B cell (primary cell): ENCODE results near the gene CD6. TPM values are rescaled to one million over a fixed set of nuclear protein-coding genes. Genes with fewer than 3 reads are reported as not detected.

ENCODE experiments used
- ATAC-seq: fragments of 200-7000 bp; cut with Tn5 transposase; one replicate; pipeline ENCODE4 v1.10.0; 2021; ENCODE audit warnings: low read depth, mild to moderate bottlenecking, moderate number of reproducible peaks, moderate library complexity
- CTCF ChIA-PET: fragments of 350-600 bp; sonication (Branson Sonifier 250); formaldehyde crosslinking; loops from one replicate; lab custom pipeline; 2021; ENCODE audit warnings: antibody characterized with exemption, inconsistent platforms; lab: Charles Lee
- POLR2A ChIA-PET: fragments of 350-600 bp; sonication (Branson Sonifier 250); formaldehyde crosslinking; loops from one replicate; lab custom pipeline; 2021; ENCODE audit warnings: antibody characterized with exemption; lab: Charles Lee
- DNase-seq: peaks from one replicate; pipeline ENCODE4 v3.0.0; 2013
- H2AFZ ChIP-seq: 2 replicates; pipeline ENCODE4 v1.6.1; 2012; ENCODE audit warnings: mild to moderate bottlenecking, low read depth, low read length; ENCODE audit not compliant: insufficient read depth, poor library complexity, severe bottlenecking
- H3K27ac ChIP-seq, 2 donors: 1 replicate in 1 of 2; 2 replicates in 1 of 2; pipeline ENCODE4 v1.5.1; 2012 to 2013; ENCODE audit warnings: low read length in 2 of 2, mild to moderate bottlenecking in 2 of 2, moderate library complexity in 1 of 2
- H3K27me3 ChIP-seq, 4 experiments: fragments of 200-600 bp in 1 of 4; sonication (generic) in 1 of 4; replicated peaks in 1 of 4; 1 replicate in 2 of 4; 2 replicates in 2 of 4; pipeline versions ENCODE4 v1.6.1 to v1.7.0; 2013 to 2016; ENCODE audit warnings: low read length in 3 of 4, mild to moderate bottlenecking in 2 of 4, mixed read lengths in 1 of 4, moderate library complexity in 1 of 4; ENCODE audit not compliant: insufficient read depth in 4 of 4, control insufficient read depth in 3 of 4; ENCODE audit errors: control extremely low read depth in 1 of 4
- H3K36me3 ChIP-seq, 2 experiments: replicated peaks in 1 of 2; 1 replicate in 1 of 2; 2 replicates in 1 of 2; pipeline versions ENCODE4 v1.6.1 to v1.7.1; 2013; ENCODE audit warnings: low read length in 1 of 2; ENCODE audit not compliant: insufficient read depth in 2 of 2, control insufficient read depth in 1 of 2; ENCODE audit errors: control extremely low read depth in 1 of 2, extremely low read depth in 1 of 2
- H3K4me1 ChIP-seq, 2 donors: fragments of 200-600 bp in 1 of 2; sonication (generic) in 1 of 2; 1 replicate in 1 of 2; 2 replicates in 1 of 2; pipeline versions ENCODE4 v1.5.1 to v1.6.1; 2013 to 2017; ENCODE audit warnings: low read length in 2 of 2; ENCODE audit not compliant: control insufficient read depth in 2 of 2, insufficient read depth in 2 of 2
- H3K4me2 ChIP-seq: replicated peaks from 2 replicates; pipeline ENCODE3; 2012; ENCODE audit warnings: mild to moderate bottlenecking, low read depth, low read length; ENCODE audit not compliant: poor library complexity, severe bottlenecking
- H3K4me3 ChIP-seq, 5 experiments: fragments of 200-600 bp in 1 of 5; sonication (generic) in 1 of 5; 1 replicate in 3 of 5; 2 replicates in 2 of 5; pipeline versions ENCODE4 v1.5.1 to v1.7.0; 2011 to 2016; ENCODE audit warnings: low read length in 4 of 5, mild to moderate bottlenecking in 4 of 5, low read depth in 2 of 5, control low read depth in 1 of 5, moderate library complexity in 1 of 5; ENCODE audit not compliant: insufficient read depth in 1 of 5; ENCODE audit errors: control extremely low read depth in 1 of 5, extremely low read depth in 1 of 5
- H3K79me2 ChIP-seq: fragments of 200-600 bp; sonication (generic); one replicate; pipeline ENCODE4 v1.6.0; 2016; ENCODE audit warnings: low read length; ENCODE audit not compliant: control insufficient read depth, insufficient read depth
- H3K9ac ChIP-seq: fragments of 200-600 bp; sonication (generic); 2 replicates; pipeline ENCODE4 v1.6.1; 2017; ENCODE audit warnings: mild to moderate bottlenecking, low read length, moderate library complexity
- H3K9me3 ChIP-seq, 3 donors: one replicate each; pipeline versions ENCODE4 v1.6.1 to v1.7.1; 2013; ENCODE audit warnings: low read length in 2 of 3; ENCODE audit not compliant: control insufficient read depth in 2 of 3, insufficient read depth in 1 of 3; ENCODE audit errors: control extremely low read depth in 1 of 3
- H4K20me1 ChIP-seq: 2 replicates; pipeline ENCODE4 v1.6.0; 2012; ENCODE audit warnings: mild to moderate bottlenecking, low read length; ENCODE audit not compliant: insufficient read depth, control insufficient read depth, poor library complexity, severe bottlenecking
- H3K27ac Mint-ChIP-seq: one replicate; pipeline ENCODE4 v1.8.0; 2021; ENCODE audit warnings: mixed read lengths
- H3K27me3 Mint-ChIP-seq: one replicate; pipeline ENCODE4 v1.8.0; 2021; ENCODE audit warnings: mixed read lengths
- H3K4me1 Mint-ChIP-seq: one replicate; pipeline ENCODE4 v1.8.0; 2021; ENCODE audit warnings: mixed read lengths
- H3K4me3 Mint-ChIP-seq: one replicate; pipeline ENCODE4 v1.8.0; 2021; ENCODE audit warnings: mixed read lengths
- H3K9me3 Mint-ChIP-seq: one replicate; pipeline ENCODE4 v1.8.0; 2022; ENCODE audit warnings: mixed read lengths; ENCODE audit not compliant: insufficient read depth
- EZH2 ChIP-seq: IDR thresholded peaks from 2 replicates; pipeline ENCODE4 v1.6.1; 2012; ENCODE audit warnings: borderline replicate concordance, low read depth, mild to moderate bottlenecking, moderate library complexity, low read length; ENCODE audit not compliant: insufficient read depth, poor library complexity, severe bottlenecking
- WGBS: methylation state at CpG from one replicate; pipeline ENCODE4 v1.1.5; 2013; ENCODE audit warnings: missing lambda C conversion rate; ENCODE audit not compliant: insufficient coverage; 5-methylcytosine and 5-hydroxymethylcytosine counted together
- intact Hi-C: fragments of 100-400 bp; cut with micrococcal nuclease; formaldehyde crosslinking; loops from one replicate; pipeline ENCODE4 v1.10.0; 2022
- polyA plus RNA-seq: library from polyadenylated mRNA; depleted of rRNA; stranded (reverse); fragments of >200 nt; gene quantifications from 2 replicates; pipeline ENCODE4 v1.2.3, GENCODE V29; 2012
- total RNA-seq, 2 donors: library from RNA; stranded (reverse); fragments of 120-200 nt in 1 of 2; gene quantifications; 1 replicate in 1 of 2; 2 replicates in 1 of 2; pipeline versions ENCODE4 v1.2.3 to v1.2.4, GENCODE V29; 2013 to 2022
- TF ChIP-seq, protein P1 (sequence below): fragments of 200-600 bp; IDR thresholded peaks from one replicate; pipeline ENCODE4 v1.8.0; 2022; ENCODE audit warnings: antibody characterized with exemption, mild to moderate bottlenecking

The CD6 gene
- total and polyA plus RNA-seq, 2 donors (not counting 1 experiment from before 2014, with no cell fraction given) = 9.3 to 13.6 TPM

DNA sequence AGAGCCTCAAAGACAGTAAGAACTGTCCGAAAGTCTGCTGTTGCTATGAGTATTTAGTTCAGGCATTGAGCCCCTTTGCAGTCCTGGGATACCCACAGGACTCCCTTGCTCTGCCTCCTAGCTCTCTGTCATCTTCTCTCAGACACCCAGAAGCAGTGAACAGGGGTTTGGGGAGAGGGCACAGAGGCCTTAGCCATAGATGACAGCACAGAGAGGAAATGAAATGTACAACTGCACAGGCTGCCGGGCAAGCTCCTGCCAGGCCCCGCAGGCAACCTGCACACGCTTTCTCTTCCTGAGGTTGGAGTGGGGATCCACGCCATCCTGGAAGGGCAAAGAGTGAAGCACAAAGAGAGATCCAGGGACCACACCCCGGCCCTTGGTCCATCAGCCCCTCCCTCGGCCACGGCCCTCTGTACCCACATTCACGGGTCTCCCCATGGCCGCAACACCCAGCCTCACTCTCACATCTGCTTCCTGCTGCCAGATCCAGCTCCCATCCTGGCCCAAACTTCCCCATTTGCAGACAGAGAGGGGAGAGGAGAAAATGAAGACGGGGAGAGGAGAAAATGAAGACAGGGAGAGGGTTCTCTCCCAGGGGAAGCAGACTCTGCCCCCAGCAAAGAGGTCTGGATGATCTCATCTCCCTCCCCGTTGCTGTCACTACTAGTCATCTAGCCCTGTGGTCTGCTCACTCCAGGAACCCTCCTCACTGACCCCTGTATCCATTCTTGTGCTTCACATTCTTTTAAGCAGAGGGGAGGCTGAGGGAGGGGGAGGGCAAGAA lies 40.7 kb downstream of the CD6 start:
- peaks cover 0 to 5% (median 0%) of the 10 kb centered on the region in 3 donors for H3K9me3 ChIP-seq
- peaks cover 0 to 8% (median 3%) of the 10 kb centered on the region in 4 experiments for H3K27me3 ChIP-seq
- H3K27ac Mint-ChIP-seq = peak overlapping the region; percentile 77
- H3K4me2 ChIP-seq = peak overlapping the region; percentile 66
- intact Hi-C loops = no loop called here
- peak overlapping the region in 2 of 5 experiments; percentile 9 to 17 for H3K4me3 ChIP-seq
- H3K4me1 ChIP-seq = peaks cover 19 to 22% of the 10 kb centered on the region in 2 donors
- peak overlapping the region; percentile 78 for H2AFZ ChIP-seq
- no peaks in the 10 kb centered on the region for H3K79me2 ChIP-seq
- POLR2A ChIA-PET = interaction anchor here (0.9 to 2.9 kb wide), 2 partner anchors 10 to 35 kb away, joined by 3 to 9 read pairs; no protein-coding TSS in a partner anchor
- peak overlapping the region; percentile 56 for H3K4me3 Mint-ChIP-seq
- WGBS = 23% methylated on average over 4 of the region's 12 CpGs
- H3K9me3 Mint-ChIP-seq = no peaks in the 10 kb centered on the region
- H3K9ac ChIP-seq = peak overlapping the region; percentile 34
- no peak for DNase-seq
- peaks cover 3% of the 10 kb centered on the region for H3K27me3 Mint-ChIP-seq
- no peak overlapping the region for H3K27ac ChIP-seq
- no peaks in the 10 kb centered on the region for H3K36me3 ChIP-seq
- H3K4me1 Mint-ChIP-seq = peaks cover 29% of the 10 kb centered on the region
- no peaks in the 10 kb centered on the region for H4K20me1 ChIP-seq
- CTCF ChIA-PET = interaction anchor here (1.5 kb wide), 1 partner anchor 43 kb away, joined by 5 read pairs; no protein-coding TSS in a partner anchor
- TF ChIP-seq, protein P1, sequence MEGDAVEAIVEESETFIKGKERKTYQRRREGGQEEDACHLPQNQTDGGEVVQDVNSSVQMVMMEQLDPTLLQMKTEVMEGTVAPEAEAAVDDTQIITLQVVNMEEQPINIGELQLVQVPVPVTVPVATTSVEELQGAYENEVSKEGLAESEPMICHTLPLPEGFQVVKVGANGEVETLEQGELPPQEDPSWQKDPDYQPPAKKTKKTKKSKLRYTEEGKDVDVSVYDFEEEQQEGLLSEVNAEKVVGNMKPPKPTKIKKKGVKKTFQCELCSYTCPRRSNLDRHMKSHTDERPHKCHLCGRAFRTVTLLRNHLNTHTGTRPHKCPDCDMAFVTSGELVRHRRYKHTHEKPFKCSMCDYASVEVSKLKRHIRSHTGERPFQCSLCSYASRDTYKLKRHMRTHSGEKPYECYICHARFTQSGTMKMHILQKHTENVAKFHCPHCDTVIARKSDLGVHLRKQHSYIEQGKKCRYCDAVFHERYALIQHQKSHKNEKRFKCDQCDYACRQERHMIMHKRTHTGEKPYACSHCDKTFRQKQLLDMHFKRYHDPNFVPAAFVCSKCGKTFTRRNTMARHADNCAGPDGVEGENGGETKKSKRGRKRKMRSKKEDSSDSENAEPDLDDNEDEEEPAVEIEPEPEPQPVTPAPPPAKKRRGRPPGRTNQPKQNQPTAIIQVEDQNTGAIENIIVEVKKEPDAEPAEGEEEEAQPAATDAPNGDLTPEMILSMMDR = no peak
- TF ChIP-seq EZH2 = no peak
- ATAC-seq = peak; percentile 25

DNA sequence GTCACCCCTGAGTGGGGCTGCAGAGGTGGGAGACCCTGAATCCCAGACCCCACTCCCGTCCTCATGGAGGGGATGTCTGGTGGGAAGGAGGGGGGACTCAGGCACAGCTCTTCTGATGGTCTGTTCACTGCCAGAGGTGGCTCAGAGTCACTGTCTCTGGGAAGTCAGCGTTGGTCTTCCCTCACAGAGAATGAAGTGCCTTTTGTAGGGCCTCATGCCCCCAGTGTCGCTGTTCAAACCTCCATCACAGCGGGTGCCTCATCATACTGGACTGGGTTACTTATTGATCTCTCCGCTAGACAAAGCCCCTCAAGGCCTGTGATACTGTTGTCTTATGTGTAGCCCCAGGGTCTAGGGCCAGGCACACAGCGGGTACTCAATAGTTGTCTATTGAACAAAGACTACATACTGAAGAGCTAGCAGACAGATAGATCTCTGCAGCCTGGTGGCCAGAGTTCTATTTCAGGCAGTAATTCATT lies 41.3 kb downstream of the CD6 start:
- Histone ChIP-seq H3K27me3 (peaks cover 0 to 6% (median 2%) of the 10 kb centered on the region in 4 experiments), H3K9ac (no peak overlapping the region), H3K4me3 (no peak overlapping the region), H3K27ac (no peak overlapping the region), H2AFZ (no peak overlapping the region), H3K4me1 (peaks cover 15 to 17% of the 10 kb centered on the region in 2 donors), H3K36me3 (peaks cover 0 to 4% of the 10 kb centered on the region in 2 experiments), H3K9me3 (peaks cover 0 to 5% (median 0%) of the 10 kb centered on the region in 3 donors), H4K20me1 (no peaks in the 10 kb centered on the region), H3K4me2 (no peak overlapping the region), H3K79me2 (no peaks in the 10 kb centered on the region)
- TF ChIP-seq, protein P1 = no peak
- no peak for TF ChIP-seq EZH2
- Mint-ChIP-seq H3K4me3 (no peak overlapping the region), H3K27me3 (peaks cover 3% of the 10 kb centered on the region), H3K4me1 (peaks cover 25% of the 10 kb centered on the region), H3K27ac (no peak overlapping the region), H3K9me3 (no peaks in the 10 kb centered on the region)
- intact Hi-C loops = no loop called here
- ChIA-PET POLR2A (interaction anchor here (2.9 kb wide), 1 partner anchor 10 kb away, joined by 9 read pairs; no protein-coding TSS in a partner anchor), CTCF (no interaction called here)
- DNase-seq (no peak), ATAC-seq (no peak)
- WGBS = 95% methylated on average over 6 of the region's 6 CpGs
